PFSK-1 (cell line): ENCODE data around the gene SYNPR.

Experiments
- FOXP2 ChIP-seq: optimal IDR thresholded peaks from 2 replicates; pipeline ENCODE3; 2011; ENCODE audit warnings: borderline replicate concordance, control low read depth, inconsistent platforms; ENCODE audit not compliant: insufficient read depth; ENCODE audit errors: extremely low read length, extremely low read depth
- POLR2AphosphoS5 ChIP-seq: IDR thresholded peaks from 2 replicates; pipeline ENCODE4 v1.6.1; 2012; ENCODE audit warnings: low read depth, mild to moderate bottlenecking, control low read depth, low read length, moderate library complexity
- TAF1 ChIP-seq: IDR thresholded peaks from 2 replicates; pipeline ENCODE4 v1.6.1; 2012; ENCODE audit warnings: low read length, control low read depth, borderline replicate concordance; ENCODE audit not compliant: insufficient read depth
- TF ChIP-seq, protein P1 (sequence below), 2 experiments: IDR thresholded peaks; 2 replicates each; pipeline versions ENCODE4 v1.6.1 to v1.8.0; 2011 to 2012; ENCODE audit warnings: low read depth in 2 of 2, low read length in 2 of 2, control low read depth in 1 of 2, inconsistent platforms in 1 of 2, mild to moderate bottlenecking in 1 of 2, moderate library complexity in 1 of 2; ENCODE audit not compliant: insufficient read depth in 1 of 2

DNA sequence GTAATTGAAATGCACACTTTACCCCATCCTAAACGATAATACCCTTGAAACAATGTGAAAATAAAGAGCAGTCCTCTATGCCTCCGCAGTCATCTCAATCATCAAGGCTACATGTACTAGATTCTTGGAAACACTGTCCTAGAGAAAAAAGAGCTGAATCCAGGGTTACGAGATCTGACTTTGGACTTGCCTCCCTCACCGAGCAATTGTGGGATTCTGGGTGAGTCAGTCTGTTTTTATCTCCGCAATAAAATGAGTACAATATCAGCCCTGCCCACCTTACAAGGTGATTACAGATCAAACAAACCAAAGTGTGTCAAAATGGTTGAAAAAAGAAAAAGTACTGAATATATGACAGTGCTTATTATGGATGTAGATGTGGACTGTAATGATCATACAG lies 222.1 kb downstream of the SYNPR start:
- TF ChIP-seq TAF1 = no peak
- TF ChIP-seq POLR2AphosphoS5 = no peak
- TF ChIP-seq, protein P1, sequence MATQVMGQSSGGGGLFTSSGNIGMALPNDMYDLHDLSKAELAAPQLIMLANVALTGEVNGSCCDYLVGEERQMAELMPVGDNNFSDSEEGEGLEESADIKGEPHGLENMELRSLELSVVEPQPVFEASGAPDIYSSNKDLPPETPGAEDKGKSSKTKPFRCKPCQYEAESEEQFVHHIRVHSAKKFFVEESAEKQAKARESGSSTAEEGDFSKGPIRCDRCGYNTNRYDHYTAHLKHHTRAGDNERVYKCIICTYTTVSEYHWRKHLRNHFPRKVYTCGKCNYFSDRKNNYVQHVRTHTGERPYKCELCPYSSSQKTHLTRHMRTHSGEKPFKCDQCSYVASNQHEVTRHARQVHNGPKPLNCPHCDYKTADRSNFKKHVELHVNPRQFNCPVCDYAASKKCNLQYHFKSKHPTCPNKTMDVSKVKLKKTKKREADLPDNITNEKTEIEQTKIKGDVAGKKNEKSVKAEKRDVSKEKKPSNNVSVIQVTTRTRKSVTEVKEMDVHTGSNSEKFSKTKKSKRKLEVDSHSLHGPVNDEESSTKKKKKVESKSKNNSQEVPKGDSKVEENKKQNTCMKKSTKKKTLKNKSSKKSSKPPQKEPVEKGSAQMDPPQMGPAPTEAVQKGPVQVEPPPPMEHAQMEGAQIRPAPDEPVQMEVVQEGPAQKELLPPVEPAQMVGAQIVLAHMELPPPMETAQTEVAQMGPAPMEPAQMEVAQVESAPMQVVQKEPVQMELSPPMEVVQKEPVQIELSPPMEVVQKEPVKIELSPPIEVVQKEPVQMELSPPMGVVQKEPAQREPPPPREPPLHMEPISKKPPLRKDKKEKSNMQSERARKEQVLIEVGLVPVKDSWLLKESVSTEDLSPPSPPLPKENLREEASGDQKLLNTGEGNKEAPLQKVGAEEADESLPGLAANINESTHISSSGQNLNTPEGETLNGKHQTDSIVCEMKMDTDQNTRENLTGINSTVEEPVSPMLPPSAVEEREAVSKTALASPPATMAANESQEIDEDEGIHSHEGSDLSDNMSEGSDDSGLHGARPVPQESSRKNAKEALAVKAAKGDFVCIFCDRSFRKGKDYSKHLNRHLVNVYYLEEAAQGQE (IDR thresholded peaks at IDR 0.05; ENCODE audit: insufficient read depth in 1 of 2, low read depth in 2 of 2, low read length in 2 of 2) = no peak
- TF ChIP-seq FOXP2 = no peak
